C4-2B (cell line): Measurements from ENCODE around the gene PNN.
"Not testable (repeated sequence)": the region's sequence is repeated elsewhere in the genome, so short reads cannot be mapped to it uniquely, and the experiment has no call there.

Experiments
- H3K27ac ChIP-seq: fragments of 450-650 bp; 2 replicates; pipeline ENCODE4 v1.5.1; 2017
- ZFX ChIP-seq: fragments of 450-650 bp; IDR thresholded peaks from 2 replicates; pipeline ENCODE4 v1.6.1; 2017
- TF ChIP-seq, protein P1 (sequence below): fragments of 450-650 bp; conservative IDR thresholded peaks from 2 replicates; pipeline ENCODE4 v1.5.1; 2017; ENCODE audit warnings: mild to moderate bottlenecking

The PNN gene

DNA sequence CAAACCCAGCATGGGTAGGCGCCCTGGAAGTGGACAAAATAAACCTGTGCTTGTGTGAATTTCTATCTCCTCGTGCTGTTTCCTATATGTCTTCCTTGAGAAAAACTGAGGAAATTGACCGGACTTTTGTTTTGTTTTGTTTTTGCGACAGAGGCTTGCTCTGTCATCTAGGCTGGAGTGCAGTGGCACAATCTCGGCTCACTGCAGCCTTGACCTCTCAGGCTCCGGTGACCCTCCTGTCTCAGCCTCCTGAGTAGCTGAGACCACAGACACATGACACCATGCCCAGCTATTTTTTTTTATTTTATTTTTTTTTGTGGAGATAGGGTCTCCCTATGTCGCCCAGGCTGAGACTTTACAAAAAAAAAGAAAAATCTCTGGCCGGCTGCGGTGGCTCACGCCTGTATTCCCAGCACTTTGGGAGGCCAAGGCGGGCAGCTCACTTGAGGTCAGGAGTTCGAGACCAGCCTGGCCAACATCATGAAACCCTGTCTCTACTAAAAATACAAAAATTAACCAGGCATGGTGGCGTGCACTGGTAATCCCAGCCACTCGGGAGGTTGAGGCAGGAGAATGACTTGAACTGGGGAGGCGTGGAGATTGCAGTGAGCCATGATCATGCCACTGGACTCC is 36.2 kb downstream of the PNN start:
- TF ChIP-seq, protein P1, sequence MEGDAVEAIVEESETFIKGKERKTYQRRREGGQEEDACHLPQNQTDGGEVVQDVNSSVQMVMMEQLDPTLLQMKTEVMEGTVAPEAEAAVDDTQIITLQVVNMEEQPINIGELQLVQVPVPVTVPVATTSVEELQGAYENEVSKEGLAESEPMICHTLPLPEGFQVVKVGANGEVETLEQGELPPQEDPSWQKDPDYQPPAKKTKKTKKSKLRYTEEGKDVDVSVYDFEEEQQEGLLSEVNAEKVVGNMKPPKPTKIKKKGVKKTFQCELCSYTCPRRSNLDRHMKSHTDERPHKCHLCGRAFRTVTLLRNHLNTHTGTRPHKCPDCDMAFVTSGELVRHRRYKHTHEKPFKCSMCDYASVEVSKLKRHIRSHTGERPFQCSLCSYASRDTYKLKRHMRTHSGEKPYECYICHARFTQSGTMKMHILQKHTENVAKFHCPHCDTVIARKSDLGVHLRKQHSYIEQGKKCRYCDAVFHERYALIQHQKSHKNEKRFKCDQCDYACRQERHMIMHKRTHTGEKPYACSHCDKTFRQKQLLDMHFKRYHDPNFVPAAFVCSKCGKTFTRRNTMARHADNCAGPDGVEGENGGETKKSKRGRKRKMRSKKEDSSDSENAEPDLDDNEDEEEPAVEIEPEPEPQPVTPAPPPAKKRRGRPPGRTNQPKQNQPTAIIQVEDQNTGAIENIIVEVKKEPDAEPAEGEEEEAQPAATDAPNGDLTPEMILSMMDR = no peak
- no peak for TF ChIP-seq ZFX
- no peak overlapping the region for H3K27ac ChIP-seq

DNA sequence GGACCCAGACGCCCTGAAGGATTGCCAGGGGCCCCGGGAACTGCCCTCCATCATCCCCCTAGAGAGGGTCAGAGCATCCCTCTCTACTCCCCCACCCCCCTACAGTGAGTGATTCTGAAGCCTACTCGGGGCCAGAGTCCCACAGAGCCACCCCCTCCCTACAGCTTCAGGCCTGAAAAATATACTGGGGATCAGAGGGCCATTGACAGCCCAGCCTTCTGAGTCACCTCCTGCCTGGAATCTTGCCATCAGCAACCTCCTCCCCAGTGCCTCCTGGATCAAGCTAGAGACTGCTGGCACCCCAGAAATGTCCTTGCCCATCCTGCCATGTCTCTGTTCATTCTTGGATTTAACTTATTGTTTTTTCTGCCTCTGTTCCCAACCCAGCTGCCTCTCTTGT is 37.0 kb downstream of the PNN start:
- H3K27ac ChIP-seq = no peak overlapping the region
- TF ChIP-seq ZFX = no peak
- TF ChIP-seq, protein P1 = no peak

DNA sequence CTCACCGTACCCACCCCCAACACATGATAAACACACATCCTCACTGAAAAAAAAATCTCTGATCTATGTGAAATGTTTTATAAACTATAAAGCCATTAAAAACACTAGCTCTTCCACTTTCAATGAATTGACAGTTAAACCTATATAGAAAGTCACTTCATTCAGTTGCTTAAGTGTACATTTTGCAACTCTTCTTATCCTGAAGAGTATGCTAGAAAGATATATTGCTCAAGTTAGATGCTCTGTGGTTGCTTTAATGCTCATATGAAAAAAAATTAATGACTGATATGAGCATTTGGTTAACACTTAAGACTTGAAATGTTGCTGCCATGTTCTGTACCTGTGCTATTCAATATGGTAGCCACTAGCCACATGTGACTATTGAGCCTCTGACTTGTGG is 37.6 kb downstream of the PNN start:
- no peak overlapping the region for H3K27ac ChIP-seq
- TF ChIP-seq ZFX = no peak
- TF ChIP-seq, protein P1 = no peak

DNA sequence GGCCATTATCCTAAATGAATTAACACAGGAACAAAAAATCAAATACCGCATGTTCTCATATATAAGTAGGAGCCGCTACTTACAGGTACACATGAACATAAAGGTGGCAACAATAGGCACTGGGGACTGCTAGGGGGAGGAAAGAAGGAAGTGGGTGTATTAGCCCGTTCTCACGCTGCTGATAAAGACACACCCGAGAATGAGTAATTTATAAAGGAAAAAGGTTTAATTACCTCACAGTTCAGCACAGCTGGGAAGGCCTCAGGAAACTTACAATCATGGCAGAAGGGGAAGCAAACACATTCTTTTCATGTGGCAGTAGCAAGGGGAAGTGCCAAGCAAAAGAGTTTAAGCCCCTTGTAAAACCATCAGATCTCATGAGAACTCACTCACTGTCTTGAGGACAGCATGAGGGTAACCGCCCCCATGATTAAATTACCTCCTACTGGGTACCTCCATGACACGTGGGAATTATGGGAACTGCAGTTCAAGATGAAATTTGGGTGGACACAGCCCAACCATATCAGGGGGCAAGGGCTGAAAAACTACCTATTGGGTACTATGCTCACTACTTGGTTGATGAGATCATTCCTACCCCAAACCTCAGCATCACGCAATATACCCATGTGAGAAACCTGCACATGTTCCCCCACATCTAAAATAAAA is 42.3 kb downstream of the PNN start:
- TF ChIP-seq ZFX = no peak
- TF ChIP-seq, protein P1 = no peak
- H3K27ac ChIP-seq = no peak overlapping the region

DNA sequence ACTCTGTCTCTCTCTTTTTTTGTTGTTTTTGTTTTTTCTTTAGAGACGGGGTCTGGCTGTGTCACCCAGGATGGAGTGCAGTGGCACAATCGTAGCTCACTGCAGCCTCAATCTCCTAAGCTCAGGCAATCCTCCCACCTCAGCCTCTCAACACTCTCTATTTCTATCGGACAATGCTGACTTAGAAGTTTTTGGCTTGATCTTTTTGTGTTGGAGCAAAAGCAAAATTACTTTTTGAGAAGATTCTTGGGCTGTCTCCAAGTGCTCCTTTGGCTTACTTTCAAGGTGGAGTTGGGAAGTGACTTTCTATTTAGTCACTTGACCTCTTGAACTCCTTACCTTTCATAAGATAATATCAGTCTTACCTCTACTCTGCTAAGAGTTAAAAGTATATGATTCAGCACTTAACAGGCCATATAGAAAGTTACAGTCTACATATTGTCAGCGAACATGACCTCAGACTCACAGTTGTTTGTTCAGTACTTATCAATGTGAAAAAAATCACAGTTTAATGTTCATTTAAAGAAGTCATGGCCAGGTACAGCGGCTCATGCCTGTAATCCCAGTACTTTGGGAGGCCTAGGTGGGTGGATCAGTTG is 43.2 kb downstream of the PNN start:
- H3K27ac ChIP-seq = no peak overlapping the region
- no peak for TF ChIP-seq ZFX
- TF ChIP-seq, protein P1 = no peak

DNA sequence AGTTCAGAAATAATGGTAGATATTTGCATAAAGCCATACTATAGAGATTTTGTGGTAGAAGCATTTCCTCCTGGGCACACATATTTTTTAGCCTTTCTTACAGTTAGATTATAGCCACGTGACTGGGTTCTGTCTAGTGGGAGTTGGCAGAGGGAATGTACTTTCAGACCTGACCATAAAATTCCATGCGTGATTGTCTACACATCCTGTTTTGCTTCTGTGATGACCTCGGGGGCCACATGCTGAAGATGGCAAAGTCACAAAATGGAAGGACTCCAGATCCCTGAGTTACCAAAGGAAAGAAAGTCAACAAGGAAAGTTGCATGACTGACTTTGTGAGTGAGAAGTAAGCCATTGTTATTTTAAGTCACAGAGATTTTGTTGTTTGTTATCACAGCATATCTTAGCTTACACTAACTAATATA is 44.0 kb downstream of the PNN start:
- no peak for TF ChIP-seq ZFX
- TF ChIP-seq, protein P1 = no peak
- no peak overlapping the region for H3K27ac ChIP-seq

DNA sequence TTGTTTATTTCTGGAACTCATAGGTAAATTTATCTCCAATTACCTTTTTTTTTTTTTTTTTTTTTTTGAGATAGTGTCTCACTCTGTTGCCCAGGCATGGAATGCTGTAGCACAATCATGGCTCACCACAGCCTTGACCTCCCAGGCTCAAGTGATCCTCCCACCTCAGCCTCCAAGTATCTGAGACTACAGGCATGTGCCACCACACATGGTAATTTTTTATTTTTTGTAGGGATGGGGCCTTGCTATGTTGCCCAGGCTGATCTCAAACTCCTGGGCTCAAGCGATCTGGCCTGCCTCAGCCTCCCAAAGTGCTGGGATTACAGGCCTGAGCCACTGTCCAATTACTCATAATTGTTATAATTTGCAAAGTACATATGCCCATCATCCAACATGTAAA is 45.4 kb downstream of the PNN start:
- H3K27ac ChIP-seq = not testable (repeated sequence)

DNA sequence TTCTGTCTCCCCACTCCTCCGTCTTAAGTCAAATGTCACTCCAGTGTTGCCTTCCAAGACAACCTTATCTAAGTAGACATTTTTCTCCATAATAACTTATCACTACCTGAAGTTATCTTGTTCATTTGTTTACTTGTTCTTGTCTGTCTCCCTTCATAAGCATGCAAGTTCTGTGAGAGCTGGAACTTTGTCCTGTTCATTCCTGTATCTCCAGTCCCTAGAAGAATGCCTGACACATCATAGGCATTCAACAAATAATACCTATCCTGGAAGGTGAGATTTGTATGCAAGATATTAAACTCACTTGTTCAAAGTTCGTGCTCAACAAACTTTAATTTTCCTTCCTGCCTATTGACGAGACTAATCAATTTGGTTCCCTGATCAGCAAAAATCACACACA is 53.0 kb downstream of the PNN start:
- TF ChIP-seq, protein P1 = no peak
- TF ChIP-seq ZFX = no peak
- no peak overlapping the region for H3K27ac ChIP-seq
